ENCODE measurements around the gene MMP24OS.

DNA sequence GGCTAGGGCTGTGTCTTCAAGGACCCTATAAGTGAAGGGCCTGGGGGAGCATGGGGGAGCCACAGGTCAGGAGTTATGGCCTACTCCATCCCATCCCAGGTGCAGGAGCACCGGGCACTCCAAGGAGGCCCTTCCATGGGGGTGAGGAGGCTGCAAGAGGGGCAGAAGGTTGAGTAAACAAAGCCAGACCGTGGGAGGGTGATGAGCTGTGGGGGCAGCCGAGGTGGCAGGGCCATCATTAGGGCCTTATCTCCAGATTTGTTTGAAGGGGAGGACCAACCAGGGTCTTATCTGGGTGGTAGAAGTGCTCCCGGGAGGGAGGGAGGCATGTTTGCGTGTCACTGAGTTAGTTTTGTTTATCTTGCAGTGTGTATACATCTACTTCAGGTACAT is 16.4 kb upstream of the MMP24OS start:
- TF ChIP-seq, protein P1, sequence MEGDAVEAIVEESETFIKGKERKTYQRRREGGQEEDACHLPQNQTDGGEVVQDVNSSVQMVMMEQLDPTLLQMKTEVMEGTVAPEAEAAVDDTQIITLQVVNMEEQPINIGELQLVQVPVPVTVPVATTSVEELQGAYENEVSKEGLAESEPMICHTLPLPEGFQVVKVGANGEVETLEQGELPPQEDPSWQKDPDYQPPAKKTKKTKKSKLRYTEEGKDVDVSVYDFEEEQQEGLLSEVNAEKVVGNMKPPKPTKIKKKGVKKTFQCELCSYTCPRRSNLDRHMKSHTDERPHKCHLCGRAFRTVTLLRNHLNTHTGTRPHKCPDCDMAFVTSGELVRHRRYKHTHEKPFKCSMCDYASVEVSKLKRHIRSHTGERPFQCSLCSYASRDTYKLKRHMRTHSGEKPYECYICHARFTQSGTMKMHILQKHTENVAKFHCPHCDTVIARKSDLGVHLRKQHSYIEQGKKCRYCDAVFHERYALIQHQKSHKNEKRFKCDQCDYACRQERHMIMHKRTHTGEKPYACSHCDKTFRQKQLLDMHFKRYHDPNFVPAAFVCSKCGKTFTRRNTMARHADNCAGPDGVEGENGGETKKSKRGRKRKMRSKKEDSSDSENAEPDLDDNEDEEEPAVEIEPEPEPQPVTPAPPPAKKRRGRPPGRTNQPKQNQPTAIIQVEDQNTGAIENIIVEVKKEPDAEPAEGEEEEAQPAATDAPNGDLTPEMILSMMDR (IDR thresholded peaks at IDR 0.05) = no peak
- no peak for TF ChIP-seq POLR2A (IDR thresholded peaks at IDR 0.05)

Data from breast epithelium (tissue), 3 donors.